NCI-H146 treated with DMSO at 0.1 percent for 48 hours (cell line): ENCODE data around the gene TGFBI.

Experiments used
- DNase-seq: peaks from one replicate; lab custom pipeline; 2025; ENCODE audit not compliant: unreplicated experiment; lab: John Stamatoyannopoulos, UW

The TGFBI gene

GRCh38 chr5:136084698-136085097, 55.9 kb downstream of the TGFBI start:
- DNase-seq = no peak

GRCh38 chr5:136086783-136087566, 58.2 kb downstream of the TGFBI start:
- no peak for DNase-seq

- no peak for DNase-seq
Observed at GRCh38 chr5:136087961-136088871, 59.4 kb downstream of the TGFBI start.

GRCh38 chr5:136089791-136090190, 61.0 kb downstream of the TGFBI start:
- DNase-seq = no peak

GRCh38 chr5:136090319-136090718, 61.5 kb downstream of the TGFBI start:
- DNase-seq = no peak

- DNase-seq = no peak
Observed at GRCh38 chr5:136094189-136094912, 65.6 kb downstream of the TGFBI start.

- DNase-seq = no peak
Observed at GRCh38 chr5:136094913-136095641, 66.3 kb downstream of the TGFBI start.

GRCh38 chr5:136098176-136098575, 69.4 kb downstream of the TGFBI start:
- no peak for DNase-seq

- no peak for DNase-seq
Observed at GRCh38 chr5:136099870-136100269, 71.1 kb downstream of the TGFBI start.

GRCh38 chr5:136101884-136102283, 73.1 kb downstream of the TGFBI start:
- no peak for DNase-seq

GRCh38 chr5:136103118-136103517, 74.3 kb downstream of the TGFBI start:
- DNase-seq = no peak

- DNase-seq = no peak
Observed at GRCh38 chr5:136104306-136104965, 75.6 kb downstream of the TGFBI start.

GRCh38 chr5:136106351-136107031, 77.7 kb downstream of the TGFBI start:
- no peak for DNase-seq

- no peak for DNase-seq
Observed at GRCh38 chr5:136108180-136108611, 79.4 kb downstream of the TGFBI start.

- DNase-seq = no peak
Observed at GRCh38 chr5:136108766-136109165, 80.0 kb downstream of the TGFBI start.

- no peak for DNase-seq
Observed at GRCh38 chr5:136109453-136110135, 80.8 kb downstream of the TGFBI start.
